Lung microvascular endothelial cell (primary cell): ENCODE results near the gene KHDRBS1. TPM values are rescaled to one million over a fixed set of nuclear protein-coding genes. Genes with fewer than 3 reads are reported as not detected.
A peak's percentile ranks its signal among the peaks of the same experiment; 100 is the strongest.
"Not testable (repeated sequence)": the region's sequence is repeated elsewhere in the genome, so short reads cannot be mapped to it uniquely, and the experiment has no call there.

Experiments
- DNase-seq, 2 donors: peaks; one replicate each; pipeline versions ENCODE4 v3.0.0 to v3.0.0-alpha.2; 2010; ENCODE audit warnings: low read depth in 2 of 2
- total RNA-seq: library from RNA; depleted of rRNA; stranded (reverse); fragments of >200 nt; gene quantifications from 2 replicates; pipeline ENCODE4 v1.2.1, GENCODE V29; 2014

KHDRBS1 gene
- total RNA-seq, 1 donor from 2014 or later: 41.5 TPM

- peak in 1 of 2 donors; percentile 11 for DNase-seq
These were observed 821 bp upstream of the KHDRBS1 start for GRCh38 chr1:32012709-32013385.

DNA sequence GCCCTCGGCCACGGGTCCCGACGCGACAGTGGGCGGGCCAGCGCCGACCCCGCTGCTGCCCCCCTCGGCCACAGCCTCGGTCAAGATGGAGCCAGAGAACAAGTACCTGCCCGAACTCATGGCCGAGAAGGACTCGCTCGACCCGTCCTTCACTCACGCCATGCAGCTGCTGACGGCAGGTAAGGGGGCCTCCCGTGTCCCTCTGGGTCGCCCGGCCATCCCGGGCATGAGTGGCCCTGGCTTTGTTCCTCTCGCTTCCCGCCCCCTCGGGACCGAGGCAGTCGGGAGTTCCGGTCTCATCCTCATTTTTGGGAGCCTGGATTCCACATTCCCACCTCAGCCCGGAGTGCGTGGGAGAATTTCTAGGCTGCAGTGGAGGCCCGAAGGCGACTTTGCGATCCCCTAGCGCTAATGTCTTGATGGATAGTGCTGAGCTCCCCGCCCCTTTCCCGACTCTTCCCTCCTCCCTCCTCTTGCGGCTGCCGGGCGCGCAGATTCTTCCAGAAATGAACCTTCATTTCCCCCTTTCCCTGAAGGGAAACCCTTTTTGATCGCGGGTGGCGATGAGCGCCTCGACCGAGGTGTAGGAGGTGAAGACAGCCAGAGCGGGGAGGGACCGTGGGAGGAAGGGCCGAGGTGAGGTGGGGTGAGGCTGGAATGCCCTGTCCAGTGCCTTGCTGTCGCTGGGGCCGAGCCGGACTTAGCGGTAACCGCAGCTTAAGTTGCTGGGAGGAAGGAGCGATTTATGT lies 705 bp downstream of the KHDRBS1 start:
- DNase-seq: peak; percentile 48 to 57

GRCh38 chr1:32014948-32015273 lies 1.2 kb downstream of the KHDRBS1 start:
- peak; percentile 31 to 34 for DNase-seq

DNA sequence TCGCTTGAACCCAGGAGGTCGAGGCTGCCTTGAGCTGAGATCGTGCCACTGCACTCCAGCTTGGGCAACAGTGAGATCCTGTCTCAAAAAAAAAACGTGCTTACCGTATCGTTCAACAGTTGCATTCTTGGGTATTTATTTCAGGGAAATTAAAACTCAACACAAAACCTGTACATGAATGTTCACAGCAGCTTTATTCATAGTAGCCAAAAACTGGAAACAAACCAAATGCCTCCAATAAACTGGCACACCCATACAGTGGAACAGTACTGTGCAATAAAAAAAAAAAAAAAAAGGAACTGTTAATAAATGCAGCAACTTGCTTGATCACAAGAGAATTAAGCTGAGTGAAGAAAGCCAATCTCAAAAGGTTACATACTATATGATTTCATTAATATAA lies 6.7 kb downstream of the KHDRBS1 start:
- DNase-seq: peak in 1 of 2 donors; percentile 33

DNA sequence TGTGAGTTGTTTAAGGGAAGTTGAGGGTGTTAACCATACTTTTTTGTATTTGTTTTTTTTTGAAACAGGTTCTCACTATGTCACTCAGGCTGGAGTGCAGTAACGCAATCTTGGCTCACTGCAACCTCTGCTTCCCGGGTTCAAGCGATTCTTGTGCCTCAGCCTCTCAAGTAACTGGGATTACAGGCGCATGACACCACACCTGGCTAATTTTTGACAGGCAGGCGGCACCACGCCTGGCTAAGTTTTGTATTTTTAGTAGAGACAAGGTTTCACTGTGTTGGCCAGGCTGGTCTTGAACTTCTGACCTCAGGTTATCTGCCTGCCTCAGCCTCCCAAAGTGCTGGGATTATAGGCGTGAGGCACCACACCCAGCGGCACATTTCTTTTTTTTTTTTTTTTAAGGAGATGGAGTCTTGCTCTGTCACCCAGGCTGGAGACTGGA lies 7.9 kb downstream of the KHDRBS1 start:
- DNase-seq: not testable (repeated sequence)

- no peak for DNase-seq
These were observed 9.7 kb downstream of the KHDRBS1 start for GRCh38 chr1:32023351-32023750.

DNA sequence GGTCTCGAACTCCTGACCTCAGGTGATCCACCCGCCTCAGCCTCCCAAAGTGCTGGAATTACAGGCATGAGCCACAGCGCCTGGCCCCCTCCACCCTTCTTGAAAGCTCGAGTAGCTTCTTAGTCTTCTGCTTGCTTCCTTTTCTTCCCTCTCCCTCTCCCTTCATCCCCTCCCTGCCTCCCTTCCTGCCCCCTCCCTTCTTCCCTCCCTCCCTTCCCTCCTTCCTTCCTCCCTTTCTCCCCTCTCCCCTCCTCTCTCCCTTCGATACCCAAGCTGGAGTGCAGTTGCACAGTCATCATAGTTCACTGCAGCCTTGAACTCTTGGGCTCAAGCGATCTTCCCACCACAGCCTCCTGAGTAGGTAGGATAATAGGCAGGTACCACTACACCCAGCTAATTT lies 11.8 kb downstream of the KHDRBS1 start:
- DNase-seq: no peak

- peak in 1 of 2 donors; percentile 20 for DNase-seq
These were observed 15.1 kb downstream of the KHDRBS1 start for GRCh38 chr1:32028746-32029145.

GRCh38 chr1:32031578-32032274 lies 18.1 kb downstream of the KHDRBS1 start:
- DNase-seq: peak in 1 of 2 donors; percentile 58

GRCh38 chr1:32032275-32032615 lies 18.6 kb downstream of the KHDRBS1 start:
- no peak for DNase-seq

DNA sequence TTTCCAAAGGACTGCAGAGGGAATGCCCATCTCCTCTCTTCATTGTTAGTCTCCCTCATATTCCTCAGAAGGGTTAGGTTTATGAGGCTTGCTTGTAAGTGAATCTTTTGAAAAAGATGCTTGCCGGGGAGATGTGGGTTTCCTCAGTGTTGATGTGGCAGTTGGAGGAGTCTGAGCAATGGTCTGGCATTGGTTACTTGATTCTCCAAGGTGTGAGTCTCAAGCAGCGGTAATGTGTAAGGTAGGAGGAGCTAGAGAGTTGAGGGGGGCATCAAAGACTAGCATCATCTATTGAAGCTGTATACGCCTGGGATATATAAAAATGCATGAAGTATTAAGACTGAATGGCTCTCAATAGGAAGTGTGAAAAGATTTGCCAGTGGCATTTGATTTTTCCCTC lies 21.5 kb downstream of the KHDRBS1 start:
- no peak for DNase-seq

DNA sequence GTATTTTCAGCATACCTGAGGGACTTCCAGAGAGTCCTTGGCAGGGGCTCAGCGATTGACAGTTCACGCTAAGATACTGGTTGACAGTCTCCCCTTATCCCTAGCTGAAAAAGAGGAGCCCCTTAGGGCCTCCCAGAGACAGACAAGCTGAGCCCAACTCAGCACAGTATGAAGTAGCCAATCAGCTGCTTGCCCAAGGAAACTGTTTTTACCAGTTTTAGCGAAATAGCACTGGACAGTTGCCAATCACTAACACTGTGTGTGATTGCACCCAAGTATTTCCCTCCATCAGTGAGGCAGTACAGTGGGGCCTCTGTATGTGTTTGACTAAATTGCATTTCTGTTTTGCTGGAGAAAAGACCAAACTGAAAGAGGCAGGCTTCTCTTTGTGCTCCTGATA lies 27.0 kb downstream of the KHDRBS1 start:
- no peak for DNase-seq

DNA sequence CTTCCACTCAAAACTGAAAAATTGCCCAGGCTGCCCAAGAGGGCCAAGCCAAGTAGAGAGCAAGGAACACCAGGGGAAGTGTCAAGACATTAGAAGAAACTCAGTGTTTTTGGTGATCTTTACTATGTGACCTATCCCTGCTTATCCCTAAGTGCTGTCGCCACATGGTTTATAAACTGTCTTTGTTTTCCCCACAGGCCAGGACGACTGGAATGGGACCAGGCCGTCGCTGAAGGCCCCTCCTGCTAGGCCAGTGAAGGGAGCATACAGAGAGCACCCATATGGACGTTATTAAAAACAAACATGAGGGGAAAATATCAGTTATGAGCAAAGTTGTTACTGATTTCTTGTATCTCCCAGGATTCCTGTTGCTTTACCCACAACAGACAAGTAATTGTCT lies 28.7 kb downstream of the KHDRBS1 start:
- DNase-seq: no peak

DNA sequence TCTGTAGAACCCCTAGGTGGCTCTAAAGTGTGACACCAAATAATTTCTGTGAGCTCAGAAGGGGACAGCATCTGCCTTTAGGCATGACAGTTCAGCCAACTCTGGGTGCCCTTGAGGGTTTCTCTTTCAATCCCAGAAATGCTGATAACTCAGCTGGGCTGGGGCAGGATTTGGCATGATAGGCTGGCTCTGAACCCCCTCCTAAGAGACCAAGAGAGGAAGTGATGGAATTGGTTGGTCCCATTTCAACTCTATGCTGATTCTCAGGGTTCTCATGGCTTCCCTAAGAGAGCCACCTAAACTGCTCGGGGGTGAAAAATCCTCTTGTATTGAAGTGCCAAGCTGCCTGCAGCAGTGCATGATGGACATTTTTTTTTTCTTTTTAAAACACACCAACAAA lies 30.6 kb downstream of the KHDRBS1 start:
- DNase-seq: no peak

GRCh38 chr1:32045772-32046171 lies 32.1 kb downstream of the KHDRBS1 start:
- no peak for DNase-seq

- DNase-seq: no peak
These were observed 34.0 kb downstream of the KHDRBS1 start for GRCh38 chr1:32047701-32048100.

- DNase-seq: no peak
These were observed 34.8 kb downstream of the KHDRBS1 start for GRCh38 chr1:32048440-32048839.

DNA sequence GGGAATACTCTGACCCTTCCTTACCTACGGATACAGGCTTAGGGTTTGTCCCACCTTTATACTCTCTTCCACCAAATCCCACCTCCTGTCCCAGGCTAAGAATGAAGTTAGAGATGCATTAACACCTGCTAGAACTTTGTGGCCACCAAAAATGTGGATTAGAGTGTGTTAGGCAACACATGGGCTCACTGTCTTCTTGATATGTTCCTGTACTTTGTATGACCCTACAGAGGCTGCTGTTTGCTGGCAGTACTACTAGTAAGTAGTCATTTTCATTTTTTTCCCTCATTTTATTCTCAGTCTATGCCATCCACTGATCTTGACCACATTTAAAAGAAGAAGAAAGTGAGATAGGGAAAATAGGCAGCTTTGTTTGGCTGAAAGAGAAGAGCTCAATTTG lies 38.0 kb downstream of the KHDRBS1 start:
- no peak for DNase-seq

- DNase-seq: peak in 1 of 2 donors; percentile 20
These were observed 39.2 kb downstream of the KHDRBS1 start for GRCh38 chr1:32052887-32053286.

DNA sequence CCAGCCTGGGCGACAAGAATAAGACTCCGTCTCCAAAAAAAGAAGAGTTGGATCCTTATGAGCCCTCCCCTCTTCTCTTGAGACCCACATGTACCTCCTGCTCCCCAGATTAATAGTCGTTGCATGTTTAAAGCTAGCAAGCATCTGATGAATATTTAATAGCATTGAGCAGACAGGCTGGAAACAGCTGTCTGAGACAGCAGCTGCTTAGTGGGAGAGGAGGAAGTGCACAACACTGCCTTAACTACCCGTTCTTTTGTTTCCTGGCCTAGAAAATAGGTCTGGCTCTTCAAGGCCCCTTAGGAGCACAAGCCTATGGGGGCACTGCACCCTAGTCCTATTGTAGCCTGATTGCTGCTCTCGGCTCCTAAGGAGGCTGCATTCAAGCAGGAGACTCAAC lies 41.7 kb downstream of the KHDRBS1 start:
- no peak for DNase-seq

DNA sequence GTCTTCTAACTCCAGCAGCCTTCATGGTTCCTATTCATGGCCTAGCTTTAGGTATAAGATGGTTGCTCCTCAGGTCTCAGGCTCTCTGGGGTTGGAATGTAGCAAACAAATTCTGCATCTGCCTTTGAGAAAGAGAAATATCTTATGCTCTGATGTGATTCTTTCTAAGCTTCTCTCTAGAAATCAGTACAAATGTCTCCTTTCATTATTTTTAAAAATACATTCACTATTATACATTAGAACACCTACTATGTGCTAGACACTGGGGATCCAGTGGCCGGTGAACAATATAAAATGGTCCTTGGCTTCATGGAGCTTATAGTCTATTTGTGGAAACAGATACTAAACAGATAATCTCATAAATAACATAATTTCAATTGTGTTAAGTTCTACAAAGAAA lies 42.9 kb downstream of the KHDRBS1 start:
- no peak for DNase-seq

DNA sequence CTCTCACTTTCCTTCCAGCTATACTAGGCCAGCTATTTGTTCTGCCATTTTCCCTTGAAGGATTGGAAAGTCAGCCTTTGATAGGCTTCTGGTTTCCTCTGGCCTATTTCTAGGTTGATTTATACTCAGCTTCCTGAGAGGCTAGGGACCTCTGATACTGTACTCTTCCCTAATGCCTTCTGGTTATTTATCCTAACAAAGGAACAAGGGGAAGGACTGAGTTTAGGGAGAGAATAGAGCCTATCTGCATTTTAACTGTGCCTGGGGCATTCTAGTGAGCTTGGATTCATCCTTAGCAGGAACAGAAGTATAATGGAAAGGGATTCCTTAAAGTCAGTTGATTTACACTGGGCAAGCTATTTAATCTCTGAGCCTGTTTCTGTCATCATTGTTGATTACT lies 47.2 kb downstream of the KHDRBS1 start:
- DNase-seq: no peak

DNA sequence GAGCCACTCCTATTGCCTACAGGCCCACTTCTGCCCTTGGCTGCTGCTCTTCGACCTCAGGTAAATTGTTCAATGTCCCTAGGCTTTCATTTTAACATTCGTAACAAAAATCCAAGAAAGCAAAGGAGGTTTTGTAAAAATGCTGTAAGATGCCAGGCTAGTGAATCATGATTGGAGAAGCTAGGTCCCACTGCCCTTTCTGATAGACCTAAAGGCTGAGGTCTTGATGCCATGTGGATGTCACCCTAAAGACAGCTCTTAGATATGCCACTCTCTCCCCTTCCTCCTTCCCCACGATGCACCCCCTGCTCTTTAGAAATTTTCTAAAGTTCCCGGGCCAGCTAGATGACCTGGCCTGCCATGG lies 49.2 kb downstream of the KHDRBS1 start:
- DNase-seq: no peak
